SK-N-SH (cell line): ENCODE results near the gene TRIL. TPM values are rescaled to one million over a fixed set of nuclear protein-coding genes. Genes with fewer than 3 reads are reported as not detected.
A peak's percentile ranks its signal among the peaks of the same experiment; 100 is the strongest.

ENCODE experiments used
- CTCF ChIA-PET: fragments of 300-600, 350-600 bp; formaldehyde crosslinking; extraction: SDS; loops from one replicate; lab custom pipeline; 2021; lab: Yijun Ruan, JAX
- POLR2A ChIA-PET: fragments of 350-600 bp; sonication (Branson Sonifier 250); formaldehyde crosslinking; extraction: SDS; loops from one replicate; lab custom pipeline; 2020; ENCODE audit warnings: antibody characterized with exemption, inconsistent platforms; lab: Yijun Ruan, JAX
- DNase-seq: peaks from one replicate; pipeline ENCODE4 v3.0.0; 2012
- H2AFZ ChIP-seq: fragments of 200-600 bp; sonication (generic); 2 replicates; pipeline ENCODE4 v1.8.1; 2016; ENCODE audit warnings: antibody characterized with exemption, mild to moderate bottlenecking, low read depth
- H3F3A ChIP-seq: fragments of 200-600 bp; sonication (generic); replicated peaks from 2 replicates; pipeline ENCODE3; 2016; ENCODE audit warnings: antibody characterized with exemption, mild to moderate bottlenecking; ENCODE audit not compliant: insufficient read depth
- H3K27ac ChIP-seq, 2 experiments: fragments of 200-500 bp in 1 of 2; fragments of 200-600 bp in 1 of 2; sonication (Bioruptor generic) in 1 of 2; sonication (generic), shearing (Covaris generic) in 1 of 2; 2 replicates each; pipeline versions ENCODE4 v1.5.1 to v1.6.1; 2014 to 2016; ENCODE audit warnings: low read depth in 2 of 2, inconsistent platforms in 1 of 2, low read length in 1 of 2, mild to moderate bottlenecking in 1 of 2, mixed read lengths in 1 of 2
- H3K27me3 ChIP-seq: fragments of 200-600 bp; sonication (generic), shearing (Covaris generic); 2 replicates; pipeline ENCODE4 v1.6.1; 2016; ENCODE audit warnings: mixed run types; ENCODE audit not compliant: insufficient read depth
- H3K36me3 ChIP-seq, 2 experiments: fragments of 200-500 bp in 1 of 2; fragments of 200-600 bp in 1 of 2; sonication (Bioruptor generic) in 1 of 2; sonication (generic) in 1 of 2; replicated peaks in 1 of 2; 2 replicates each; pipeline versions ENCODE3 to v1.5.1; 2014 to 2016; ENCODE audit warnings: low read length in 1 of 2, mild to moderate bottlenecking in 1 of 2; ENCODE audit not compliant: insufficient read depth in 2 of 2, control insufficient read depth in 1 of 2
- H3K4me1 ChIP-seq, 2 experiments: fragments of 200-500 bp in 1 of 2; fragments of 200-600 bp in 1 of 2; sonication (Bioruptor generic) in 1 of 2; sonication (generic), shearing (Covaris generic) in 1 of 2; 2 replicates each; pipeline versions ENCODE4 v1.5.1 to v1.6.1; 2014 to 2016; ENCODE audit warnings: low read depth in 1 of 2, low read length in 1 of 2, mixed run types in 1 of 2; ENCODE audit not compliant: insufficient read depth in 2 of 2, control insufficient read depth in 1 of 2
- H3K4me2 ChIP-seq: fragments of 200-600 bp; sonication (generic), shearing (Covaris generic); 2 replicates; pipeline ENCODE4 v1.6.1; 2017; ENCODE audit warnings: mixed run types
- H3K4me3 ChIP-seq, 2 experiments: fragments of 200-500 bp in 1 of 2; fragments of 200-600 bp in 1 of 2; sonication (Bioruptor generic) in 1 of 2; sonication (generic), shearing (Covaris generic) in 1 of 2; 2 replicates each; pipeline versions ENCODE4 v1.5.1 to v1.8.1; 2014 to 2016; ENCODE audit warnings: low read depth in 2 of 2, inconsistent platforms in 1 of 2, low read length in 1 of 2, mild to moderate bottlenecking in 1 of 2, mixed read lengths in 1 of 2, moderate library complexity in 1 of 2
- H3K79me2 ChIP-seq: fragments of 200-600 bp; sonication (generic); 2 replicates; pipeline ENCODE4 v1.8.1; 2017; ENCODE audit warnings: mild to moderate bottlenecking; ENCODE audit not compliant: insufficient read depth
- H3K9ac ChIP-seq: fragments of 200-600 bp; sonication (generic); 2 replicates; pipeline ENCODE4 v1.6.1; 2017; ENCODE audit warnings: mixed run types
- H3K9me2 ChIP-seq: fragments of 200-600 bp; sonication (generic); 2 replicates; pipeline ENCODE4 v1.6.1; 2017; ENCODE audit warnings: mixed run types
- H3K9me3 ChIP-seq: fragments of 200-600 bp; sonication (generic); 2 replicates; pipeline ENCODE4 v1.6.1; 2017; ENCODE audit warnings: mixed run types, mild to moderate bottlenecking, moderate library complexity
- H4K20me1 ChIP-seq: fragments of 200-600 bp; sonication (generic); 2 replicates; pipeline ENCODE4 v1.6.1; 2017; ENCODE audit warnings: mild to moderate bottlenecking, mixed run types; ENCODE audit not compliant: insufficient read depth
- CHD2 ChIP-seq: fragments of 150-350 bp; IDR thresholded peaks from 2 replicates; pipeline ENCODE4 v1.6.1; 2018; ENCODE audit warnings: low read length; ENCODE audit not compliant: partially characterized antibody
- ELF1 ChIP-seq: IDR thresholded peaks from 2 replicates; pipeline ENCODE4 v1.4.0; 2012
- FOSL2 ChIP-seq: IDR thresholded peaks from 2 replicates; pipeline ENCODE4 v1.4.0; 2012; ENCODE audit warnings: low read depth, mild to moderate bottlenecking, moderate library complexity, borderline replicate concordance
- FOXJ3 ChIP-seq: sonication (generic); formaldehyde crosslinking; IDR thresholded peaks from 2 replicates; pipeline ENCODE4 v1.5.1; 2020; ENCODE audit warnings: mild to moderate bottlenecking, missing genetic modification reagents
- FOXM1 ChIP-seq: IDR thresholded peaks from 2 replicates; pipeline ENCODE4 v1.4.0; 2012; ENCODE audit warnings: low read depth, mild to moderate bottlenecking
- GATA2 ChIP-seq: sonication (generic); formaldehyde crosslinking; IDR thresholded peaks from 2 replicates; pipeline ENCODE4 v1.5.0; 2020; ENCODE audit warnings: mild to moderate bottlenecking, missing genetic modification reagents
- JUND ChIP-seq: IDR thresholded peaks from 2 replicates; pipeline ENCODE4 v1.4.0; 2012
- MEF2A ChIP-seq: IDR thresholded peaks from 2 replicates; pipeline ENCODE4 v1.4.0; 2012; ENCODE audit warnings: low read depth, borderline replicate concordance
- NFIC ChIP-seq: IDR thresholded peaks from 2 replicates; pipeline ENCODE4 v1.4.0; 2012; ENCODE audit warnings: borderline replicate concordance
- NRF1 ChIP-seq: IDR thresholded peaks from 2 replicates; pipeline ENCODE4 v1.6.1; 2012; ENCODE audit warnings: low read depth, mild to moderate bottlenecking, low read length
- POLR2AphosphoS5 ChIP-seq: IDR thresholded peaks from 2 replicates; pipeline ENCODE4 v1.6.1; 2012; ENCODE audit warnings: low read depth, low read length
- RAD21 ChIP-seq: IDR thresholded peaks from 2 replicates; pipeline ENCODE4 v1.6.1; 2012; ENCODE audit warnings: mild to moderate bottlenecking, low read length
- RCOR1 ChIP-seq: fragments of 150-350 bp; IDR thresholded peaks from 2 replicates; pipeline ENCODE4 v1.6.1; 2017; ENCODE audit warnings: antibody characterized with exemption, low read length
- REST ChIP-seq: IDR thresholded peaks from 2 replicates; pipeline ENCODE4 v1.6.1; 2012; ENCODE audit warnings: mild to moderate bottlenecking, low read depth, low read length, moderate library complexity
- RXRA ChIP-seq: IDR thresholded peaks from 2 replicates; pipeline ENCODE4 v1.4.0; 2012; ENCODE audit warnings: low read depth, mild to moderate bottlenecking, borderline replicate concordance
- SMC3 ChIP-seq: IDR thresholded peaks from 2 replicates; pipeline ENCODE4 v1.6.1; 2012; ENCODE audit warnings: low read depth, low read length, improper control_type of control experiment
- TCF12 ChIP-seq: IDR thresholded peaks from 2 replicates; pipeline ENCODE4 v1.4.0; 2012
- ZBTB33 ChIP-seq: IDR thresholded peaks from 2 replicates; pipeline ENCODE4 v1.4.0; 2012; ENCODE audit warnings: low read depth, borderline replicate concordance
- WGBS: methylation state at CpG from one replicate; pipeline ENCODE4 v1.1.6; 2017; ENCODE audit warnings: low lambda C conversion rate; 5-methylcytosine and 5-hydroxymethylcytosine counted together
- polyA plus RNA-seq, 3 experiments: library from polyadenylated mRNA; depleted of rRNA; stranded (reverse); fragments of >200 nt; gene quantifications; 2 replicates each; pipeline ENCODE4 v1.2.3, GENCODE V29; 2012

TRIL gene
- polyA plus RNA-seq, 1 of the 3 experiments (the other 2 are of a cell fraction): 0.18 TPM

- no peak overlapping the region for H2AFZ ChIP-seq
- TF ChIP-seq CHD2 (no peak), TCF12 (no peak), RXRA (no peak), RAD21 (no peak), JUND (no peak), REST (no peak), ELF1 (no peak), RCOR1 (no peak), NFIC (no peak), GATA2 (CRISPR knock-in tag) (no peak), POLR2AphosphoS5 (no peak)
- CTCF ChIA-PET: interaction anchor here (1.0 to 37.1 kb wide), 7 partner anchors 10 to 468 kb away, joined by 3 to 1040 read pairs (median 11); partner anchors contain the start of gene TRIL
Measured at GRCh38 chr7:28940741-28941384, 17.3 kb downstream of the TRIL start.

GRCh38 chr7:28939844-28940544 lies 18.1 kb downstream of the TRIL start:
- H3K79me2 ChIP-seq: no peaks in the 10 kb centered on the region
- H3K9me2 ChIP-seq: no peaks in the 10 kb centered on the region
- peak; percentile 29 for DNase-seq
- ChIA-PET POLR2A (interaction anchor here (1.2 to 1.4 kb wide), 2 partner anchors 13 to 17 kb away, joined by 3 to 4 read pairs; no protein-coding TSS in a partner anchor), CTCF (interaction anchor here (0.8 to 37.1 kb wide), 10 partner anchors 8 to 469 kb away, joined by 3 to 1040 read pairs (median 6); partner anchors contain the start of gene TRIL)
- no peaks in the 10 kb centered on the region for H4K20me1 ChIP-seq
- no peaks in the 10 kb centered on the region for H3F3A ChIP-seq
- no peak overlapping the region for H3K4me3 ChIP-seq
- no peak overlapping the region for H3K4me2 ChIP-seq
- WGBS: 29% methylated on average over 7 of the region's 7 CpGs
- TF ChIP-seq FOXJ3 (CRISPR knock-in tag) (no peak), POLR2AphosphoS5 (no peak), MEF2A (no peak), NRF1 (no peak), TCF12 (no peak), FOXM1 (no peak), ZBTB33 (no peak), SMC3 (no peak), FOSL2 (no peak)
- H3K9me3 ChIP-seq: no peaks in the 10 kb centered on the region
- H3K36me3 ChIP-seq: no peaks in the 10 kb centered on the region
- peaks cover 7 to 49% of the 10 kb centered on the region in 2 experiments; a peak in 3 of 4 replicates for H3K4me1 ChIP-seq
- H3K9ac ChIP-seq: no peak overlapping the region
- H2AFZ ChIP-seq: no peak overlapping the region
- H3K27ac ChIP-seq: peak overlapping the region in 1 of 2 experiments; percentile 72; a peak in 2 of 4 replicates
- no peaks in the 10 kb centered on the region for H3K27me3 ChIP-seq

More at GRCh38 chr7:28940741-28941384, 17.3 kb downstream of the TRIL start:
- POLR2A ChIA-PET: interaction anchor here (1.2 kb wide), 1 partner anchor 16 kb away, joined by 4 read pairs; no protein-coding TSS in a partner anchor
- peak overlapping the region in 1 of 2 experiments; percentile 31; a peak in 2 of 4 replicates for H3K27ac ChIP-seq
- no peaks in the 10 kb centered on the region for H3K27me3 ChIP-seq
- no peaks in the 10 kb centered on the region for H3F3A ChIP-seq
- 73% methylated on average over 11 of the region's 11 CpGs for WGBS
- no peak for DNase-seq
- H3K9ac ChIP-seq: no peak overlapping the region
- H3K4me2 ChIP-seq: no peak overlapping the region
- no peaks in the 10 kb centered on the region for H4K20me1 ChIP-seq
- H3K79me2 ChIP-seq: no peaks in the 10 kb centered on the region
- no peak overlapping the region for H3K4me3 ChIP-seq
- H3K36me3 ChIP-seq: no peaks in the 10 kb centered on the region
- H3K9me3 ChIP-seq: no peaks in the 10 kb centered on the region
- H3K9me2 ChIP-seq: no peaks in the 10 kb centered on the region
- H3K4me1 ChIP-seq: peaks cover 7 to 44% of the 10 kb centered on the region in 2 experiments; a peak in 3 of 4 replicates
